GM12878 (cell line): ENCODE data around the gene PDE9A. TPM values are rescaled to one million over a fixed set of nuclear protein-coding genes. Genes with fewer than 3 reads are reported as not detected.

Experiments
- ATAC-seq: fragments of 200-7000 bp; cut with Tn5 transposase; 3 replicates; pipeline ENCODE4 v1.9.1; 2020; ENCODE audit warnings: mild to moderate bottlenecking, moderate library complexity
- BruUV-seq: library from RNA; stranded (reverse); fragments of 400-500 nt; replicated peaks from 2 replicates; lab custom pipeline; 2021; lab: Mats Ljungman, UMichigan
- CTCF ChIA-PET: fragments of 300-600 bp; sonication (Branson Sonifier 250); formaldehyde crosslinking; extraction: SDS; loops from one replicate; lab custom pipeline; 2021; ENCODE audit warnings: inconsistent platforms; lab: Yijun Ruan, JAX
- POLR2A ChIA-PET: fragments of 350-600 bp; formaldehyde crosslinking; extraction: SDS; loops from one replicate; lab custom pipeline; 2021; ENCODE audit warnings: inconsistent platforms; lab: Charles Lee
- RAD21 ChIA-PET: fragments of 300-600 bp; sonication (Branson Sonifier 250); formaldehyde crosslinking; loops from one replicate; lab custom pipeline; 2023; ENCODE audit warnings: antibody characterized with exemption; ENCODE audit not compliant: unreplicated experiment; lab: Charles Lee
- SMC1A ChIA-PET: fragments of 300-600 bp; sonication (Branson Sonifier 250); formaldehyde crosslinking; loops from one replicate; lab custom pipeline; 2023; ENCODE audit not compliant: unreplicated experiment, uncharacterized antibody; lab: Charles Lee
- DNase-seq: peaks from one replicate; pipeline ENCODE4 v3.0.0-alpha.2; 2011; ENCODE audit warnings: low read depth, low spot score
- FAIRE-seq: peaks from 3 replicates; lab custom pipeline; 2011; peaks lifted over from hg19 to GRCh38; lab: Jason Lieb, UNC
- H2AFZ ChIP-seq: 2 replicates; pipeline ENCODE4 v1.6.0; 2011; ENCODE audit warnings: low read depth, low read length, control low read depth; ENCODE audit not compliant: control insufficient read depth
- H3K27ac ChIP-seq: 2 replicates; pipeline ENCODE4 v1.5.1; 2011; ENCODE audit warnings: control low read depth; ENCODE audit not compliant: control insufficient read depth, insufficient read depth
- H3K27me3 ChIP-seq, 2 experiments: replicated peaks in 1 of 2; 2 replicates each; pipeline versions ENCODE4 v1.6.0 to v1.6.1; 2011; ENCODE audit warnings: low read length in 1 of 2; ENCODE audit not compliant: control insufficient read depth in 2 of 2, insufficient read depth in 2 of 2
- H3K36me3 ChIP-seq, 2 experiments: 2 replicates each; pipeline ENCODE4 v1.5.1; 2011; ENCODE audit warnings: low read length in 1 of 2; ENCODE audit not compliant: control insufficient read depth in 2 of 2, insufficient read depth in 2 of 2
- H3K4me1 ChIP-seq: 2 replicates; pipeline ENCODE4 v1.6.1; 2011; ENCODE audit warnings: mild to moderate bottlenecking, low read length, moderate library complexity, mixed read lengths; ENCODE audit not compliant: control insufficient read depth, insufficient read depth
- H3K4me2 ChIP-seq: 2 replicates; pipeline ENCODE4 v1.6.0; 2011; ENCODE audit warnings: control low read depth; ENCODE audit not compliant: control insufficient read depth, insufficient read depth
- H3K4me3 ChIP-seq: fragments of 200-600 bp; sonication (generic); 2 replicates; pipeline ENCODE4 v1.5.1; 2016
- H3K79me2 ChIP-seq: 2 replicates; pipeline ENCODE4 v1.6.0; 2011; ENCODE audit warnings: low read length; ENCODE audit not compliant: control insufficient read depth, insufficient read depth
- H3K9ac ChIP-seq: 2 replicates; pipeline ENCODE4 v1.8.0; 2011; ENCODE audit warnings: low read length, control low read depth, mixed read lengths; ENCODE audit not compliant: control insufficient read depth, insufficient read depth
- H3K9me3 ChIP-seq: replicated peaks from 3 replicates; pipeline ENCODE4 v1.5.1; 2011; ENCODE audit warnings: mild to moderate bottlenecking, low read length; ENCODE audit not compliant: control insufficient read depth, insufficient read depth
- H4K20me1 ChIP-seq: 2 replicates; pipeline ENCODE4 v1.6.0; 2011; ENCODE audit not compliant: control insufficient read depth, insufficient read depth
- GATAD2B ChIP-seq: fragments of 450-650 bp; conservative IDR thresholded peaks from 2 replicates; pipeline ENCODE4 v1.6.1; 2017; ENCODE audit warnings: low read depth, mild to moderate bottlenecking, moderate library complexity
- HCFC1 ChIP-seq: fragments of 150-350 bp; IDR thresholded peaks from 2 replicates; pipeline ENCODE4 v1.6.1; 2014; ENCODE audit warnings: low read length
- HDGF ChIP-seq: fragments of 450-650 bp; IDR thresholded peaks from 2 replicates; pipeline ENCODE4 v1.6.1; 2016; ENCODE audit warnings: antibody characterized with exemption
- RELA ChIP-seq: fragments of 450-650 bp; IDR thresholded peaks from 2 replicates; pipeline ENCODE4 v1.8.0; 2014; ENCODE audit warnings: borderline replicate concordance; ENCODE audit not compliant: partially characterized antibody
- RUNX3 ChIP-seq: IDR thresholded peaks from 2 replicates; pipeline ENCODE4 v1.6.1; 2012; ENCODE audit warnings: low read length, inconsistent platforms
- ZZZ3 ChIP-seq: IDR thresholded peaks from 2 replicates; pipeline ENCODE4 v1.6.1; 2011; ENCODE audit warnings: low read depth; ENCODE audit not compliant: control insufficient read depth, insufficient read length
- WGBS: methylation state at CpG from one replicate; pipeline ENCODE4 v1.1.6; 2016; ENCODE audit warnings: low lambda C conversion rate; ENCODE audit not compliant: insufficient replicate concordance, insufficient coverage; ENCODE audit errors: missing lambda C conversion rate; 5-methylcytosine and 5-hydroxymethylcytosine counted together
- in situ Hi-C: fragments of 300-500 bp; cut with MboI; formaldehyde crosslinking; loops from 9 replicates; pipeline ENCODE4 v1.14.3; 2018; ENCODE audit warnings: mixed read lengths
- intact Hi-C: fragments of 100-400 bp; cut with micrococcal nuclease; formaldehyde crosslinking; loops from one replicate; pipeline ENCODE4 v1.14.2; 2022; ENCODE audit not compliant: unreplicated experiment
- polyA plus RNA-seq, 11 experiments: library from polyadenylated mRNA; depleted of rRNA in 4 of 11; unstranded in 6 of 11; stranded (reverse) in 5 of 11; fragments of >200 nt; fragmentation: Nextera tagmentation in 4 of 11; fragmentation: Illumina TruSeq in 1 of 11; extraction: Ambion mirVana in 4 of 11; extraction: Trizol in 1 of 11; gene quantifications; 1 replicate in 1 of 11; 2 replicates in 10 of 11; pipeline versions ENCODE4 v1.2.1 to v1.2.3, GENCODE V29; 2011 to 2016; ENCODE audit warnings: inconsistent platforms in 2 of 11, missing spikeins in 2 of 11, low read depth in 1 of 11
- total RNA-seq, 4 experiments: library from RNA; depleted of rRNA in 3 of 4; stranded (reverse); fragments of >200 nt in 3 of 4; fragmentation: Illumina TruSeq in 1 of 4; extraction: Trizol in 1 of 4; gene quantifications; 2 replicates each; pipeline versions ENCODE4 v1.2.1 to v1.2.3, GENCODE V29; 2013 to 2021
- TF ChIP-seq, protein P1 (sequence below): IDR thresholded peaks from 2 replicates; pipeline ENCODE4 v1.6.1; 2011; ENCODE audit warnings: low read depth, mild to moderate bottlenecking, low read length, moderate library complexity, borderline replicate concordance; ENCODE audit errors: extremely low read depth
- TF ChIP-seq, protein P2 (sequence below): IDR thresholded peaks from 2 replicates; pipeline ENCODE4 v1.6.1; 2012; ENCODE audit warnings: mild to moderate bottlenecking, low read depth, low read length
- TF ChIP-seq, protein P3 (sequence below): fragments of 150-350 bp; IDR thresholded peaks from 2 replicates; pipeline ENCODE4 v1.6.1; 2016; ENCODE audit warnings: low read depth, low read length
- TF ChIP-seq, protein P4 (sequence below): fragments of 450-650 bp; IDR thresholded peaks from 2 replicates; pipeline ENCODE4 v1.6.1; 2018; ENCODE audit warnings: borderline replicate concordance, mild to moderate bottlenecking; ENCODE audit not compliant: partially characterized antibody

Gene PDE9A
- total and polyA plus RNA-seq, 10 of the 15 experiments (the other 5 are each of a cell fraction or from before 2014, with no cell fraction given): 0.08 to 0.45 (median 0.20) TPM; not detected in 1

- no peaks in the 10 kb centered on the region for H3K79me2 ChIP-seq
- no peaks in the 10 kb centered on the region for H4K20me1 ChIP-seq
- 0 out of 2 replicates have a peak, but pooled peaks cover 6% of the 10 kb centered on the region for H3K4me1 ChIP-seq
- H3K36me3 ChIP-seq: no peaks in the 10 kb centered on the region
- H3K27ac ChIP-seq: no peak overlapping the region
- ChIA-PET SMC1A (no interaction called here), CTCF (interaction anchor here (0.7 kb wide), 1 partner anchor 9 kb away, joined by 3 read pairs; no protein-coding TSS in a partner anchor), POLR2A (no interaction called here), RAD21 (no interaction called here)
- intact Hi-C loops (no loop called here), in situ Hi-C loops (no loop called here)
- no peak; the same call in 2 of the 3 replicates for ATAC-seq
- no peak overlapping the region for H2AFZ ChIP-seq
- H3K4me3 ChIP-seq: no peak overlapping the region
- DNase-seq: no peak
- WGBS: 43% methylated on average over 16 of the region's 16 CpGs
- peaks cover 9 to 17% of the 10 kb centered on the region in 2 experiments for H3K27me3 ChIP-seq
- H3K9ac ChIP-seq: no peak overlapping the region
- FAIRE-seq: no peak
- no peaks in the 10 kb centered on the region for H3K9me3 ChIP-seq
- no TSS peak for BruUV-seq
- H3K4me2 ChIP-seq: no peak overlapping the region
- TF ChIP-seq HDGF (no peak), GATAD2B (no peak), RELA (no peak), ZZZ3 (no peak), HCFC1 (no peak), RUNX3 (no peak)
- TF ChIP-seq, protein P1, sequence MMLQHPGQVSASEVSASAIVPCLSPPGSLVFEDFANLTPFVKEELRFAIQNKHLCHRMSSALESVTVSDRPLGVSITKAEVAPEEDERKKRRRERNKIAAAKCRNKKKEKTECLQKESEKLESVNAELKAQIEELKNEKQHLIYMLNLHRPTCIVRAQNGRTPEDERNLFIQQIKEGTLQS: no peak
- TF ChIP-seq, protein P2, sequence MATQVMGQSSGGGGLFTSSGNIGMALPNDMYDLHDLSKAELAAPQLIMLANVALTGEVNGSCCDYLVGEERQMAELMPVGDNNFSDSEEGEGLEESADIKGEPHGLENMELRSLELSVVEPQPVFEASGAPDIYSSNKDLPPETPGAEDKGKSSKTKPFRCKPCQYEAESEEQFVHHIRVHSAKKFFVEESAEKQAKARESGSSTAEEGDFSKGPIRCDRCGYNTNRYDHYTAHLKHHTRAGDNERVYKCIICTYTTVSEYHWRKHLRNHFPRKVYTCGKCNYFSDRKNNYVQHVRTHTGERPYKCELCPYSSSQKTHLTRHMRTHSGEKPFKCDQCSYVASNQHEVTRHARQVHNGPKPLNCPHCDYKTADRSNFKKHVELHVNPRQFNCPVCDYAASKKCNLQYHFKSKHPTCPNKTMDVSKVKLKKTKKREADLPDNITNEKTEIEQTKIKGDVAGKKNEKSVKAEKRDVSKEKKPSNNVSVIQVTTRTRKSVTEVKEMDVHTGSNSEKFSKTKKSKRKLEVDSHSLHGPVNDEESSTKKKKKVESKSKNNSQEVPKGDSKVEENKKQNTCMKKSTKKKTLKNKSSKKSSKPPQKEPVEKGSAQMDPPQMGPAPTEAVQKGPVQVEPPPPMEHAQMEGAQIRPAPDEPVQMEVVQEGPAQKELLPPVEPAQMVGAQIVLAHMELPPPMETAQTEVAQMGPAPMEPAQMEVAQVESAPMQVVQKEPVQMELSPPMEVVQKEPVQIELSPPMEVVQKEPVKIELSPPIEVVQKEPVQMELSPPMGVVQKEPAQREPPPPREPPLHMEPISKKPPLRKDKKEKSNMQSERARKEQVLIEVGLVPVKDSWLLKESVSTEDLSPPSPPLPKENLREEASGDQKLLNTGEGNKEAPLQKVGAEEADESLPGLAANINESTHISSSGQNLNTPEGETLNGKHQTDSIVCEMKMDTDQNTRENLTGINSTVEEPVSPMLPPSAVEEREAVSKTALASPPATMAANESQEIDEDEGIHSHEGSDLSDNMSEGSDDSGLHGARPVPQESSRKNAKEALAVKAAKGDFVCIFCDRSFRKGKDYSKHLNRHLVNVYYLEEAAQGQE: no peak
- TF ChIP-seq, protein P3, sequence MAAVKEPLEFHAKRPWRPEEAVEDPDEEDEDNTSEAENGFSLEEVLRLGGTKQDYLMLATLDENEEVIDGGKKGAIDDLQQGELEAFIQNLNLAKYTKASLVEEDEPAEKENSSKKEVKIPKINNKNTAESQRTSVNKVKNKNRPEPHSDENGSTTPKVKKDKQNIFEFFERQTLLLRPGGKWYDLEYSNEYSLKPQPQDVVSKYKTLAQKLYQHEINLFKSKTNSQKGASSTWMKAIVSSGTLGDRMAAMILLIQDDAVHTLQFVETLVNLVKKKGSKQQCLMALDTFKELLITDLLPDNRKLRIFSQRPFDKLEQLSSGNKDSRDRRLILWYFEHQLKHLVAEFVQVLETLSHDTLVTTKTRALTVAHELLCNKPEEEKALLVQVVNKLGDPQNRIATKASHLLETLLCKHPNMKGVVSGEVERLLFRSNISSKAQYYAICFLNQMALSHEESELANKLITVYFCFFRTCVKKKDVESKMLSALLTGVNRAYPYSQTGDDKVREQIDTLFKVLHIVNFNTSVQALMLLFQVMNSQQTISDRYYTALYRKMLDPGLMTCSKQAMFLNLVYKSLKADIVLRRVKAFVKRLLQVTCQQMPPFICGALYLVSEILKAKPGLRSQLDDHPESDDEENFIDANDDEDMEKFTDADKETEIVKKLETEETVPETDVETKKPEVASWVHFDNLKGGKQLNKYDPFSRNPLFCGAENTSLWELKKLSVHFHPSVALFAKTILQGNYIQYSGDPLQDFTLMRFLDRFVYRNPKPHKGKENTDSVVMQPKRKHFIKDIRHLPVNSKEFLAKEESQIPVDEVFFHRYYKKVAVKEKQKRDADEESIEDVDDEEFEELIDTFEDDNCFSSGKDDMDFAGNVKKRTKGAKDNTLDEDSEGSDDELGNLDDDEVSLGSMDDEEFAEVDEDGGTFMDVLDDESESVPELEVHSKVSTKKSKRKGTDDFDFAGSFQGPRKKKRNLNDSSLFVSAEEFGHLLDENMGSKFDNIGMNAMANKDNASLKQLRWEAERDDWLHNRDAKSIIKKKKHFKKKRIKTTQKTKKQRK: no peak
- TF ChIP-seq, protein P4, sequence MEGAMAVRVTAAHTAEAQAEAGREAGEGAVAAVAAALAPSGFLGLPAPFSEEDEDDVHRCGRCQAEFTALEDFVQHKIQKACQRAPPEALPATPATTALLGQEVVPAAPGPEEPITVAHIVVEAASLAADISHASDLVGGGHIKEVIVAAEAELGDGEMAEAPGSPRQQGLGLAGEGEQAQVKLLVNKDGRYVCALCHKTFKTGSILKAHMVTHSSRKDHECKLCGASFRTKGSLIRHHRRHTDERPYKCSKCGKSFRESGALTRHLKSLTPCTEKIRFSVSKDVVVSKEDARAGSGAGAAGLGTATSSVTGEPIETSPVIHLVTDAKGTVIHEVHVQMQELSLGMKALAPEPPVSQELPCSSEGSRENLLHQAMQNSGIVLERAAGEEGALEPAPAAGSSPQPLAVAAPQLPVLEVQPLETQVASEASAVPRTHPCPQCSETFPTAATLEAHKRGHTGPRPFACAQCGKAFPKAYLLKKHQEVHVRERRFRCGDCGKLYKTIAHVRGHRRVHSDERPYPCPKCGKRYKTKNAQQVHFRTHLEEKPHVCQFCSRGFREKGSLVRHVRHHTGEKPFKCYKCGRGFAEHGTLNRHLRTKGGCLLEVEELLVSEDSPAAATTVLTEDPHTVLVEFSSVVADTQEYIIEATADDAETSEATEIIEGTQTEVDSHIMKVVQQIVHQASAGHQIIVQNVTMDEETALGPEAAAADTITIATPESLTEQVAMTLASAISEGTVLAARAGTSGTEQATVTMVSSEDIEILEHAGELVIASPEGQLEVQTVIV: no peak
Observed at GRCh38 chr21:42651515-42652401, 1.7 kb upstream of the PDE9A start.
